NAMALWA (cell line): ENCODE measurements around the gene OR51V1.
"Not testable (repeated sequence)": the region's sequence is repeated elsewhere in the genome, so short reads cannot be mapped to it uniquely, and the experiment has no call there.

Source experiments
- DNase-seq: peaks from one replicate; pipeline ENCODE4 v3.0.0-alpha.2; 2015; ENCODE audit warnings: low spot score

The OR51V1 gene, protein sequence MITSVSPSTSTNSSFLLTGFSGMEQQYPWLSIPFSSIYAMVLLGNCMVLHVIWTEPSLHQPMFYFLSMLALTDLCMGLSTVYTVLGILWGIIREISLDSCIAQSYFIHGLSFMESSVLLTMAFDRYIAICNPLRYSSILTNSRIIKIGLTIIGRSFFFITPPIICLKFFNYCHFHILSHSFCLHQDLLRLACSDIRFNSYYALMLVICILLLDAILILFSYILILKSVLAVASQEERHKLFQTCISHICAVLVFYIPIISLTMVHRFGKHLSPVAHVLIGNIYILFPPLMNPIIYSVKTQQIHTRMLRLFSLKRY

DNA sequence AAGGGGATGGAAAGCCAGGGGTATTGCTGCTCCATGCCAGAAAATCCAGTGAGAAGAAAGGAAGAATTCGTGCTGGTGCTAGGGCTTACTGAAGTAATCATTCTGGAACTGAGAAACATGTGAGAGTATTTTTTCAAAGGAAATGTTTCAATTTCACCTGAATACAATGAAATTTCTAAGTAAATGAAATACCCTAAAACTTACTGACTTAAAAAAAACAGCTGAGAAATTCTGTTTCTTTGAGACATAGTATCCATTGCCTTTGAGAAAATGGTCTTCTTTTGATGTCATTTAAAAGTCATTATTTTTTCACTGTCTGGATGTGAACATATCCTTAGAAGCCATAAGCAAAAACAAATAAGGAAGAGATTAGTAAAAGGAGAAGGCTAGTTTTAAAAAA, at the start of gene OR51V1:
TSS of gene OR51V1 (minus strand) at position 101 of the 400 bp plus-strand sequence. CDS start at position 101, 0 bp downstream.
- no peak for DNase-seq

DNA sequence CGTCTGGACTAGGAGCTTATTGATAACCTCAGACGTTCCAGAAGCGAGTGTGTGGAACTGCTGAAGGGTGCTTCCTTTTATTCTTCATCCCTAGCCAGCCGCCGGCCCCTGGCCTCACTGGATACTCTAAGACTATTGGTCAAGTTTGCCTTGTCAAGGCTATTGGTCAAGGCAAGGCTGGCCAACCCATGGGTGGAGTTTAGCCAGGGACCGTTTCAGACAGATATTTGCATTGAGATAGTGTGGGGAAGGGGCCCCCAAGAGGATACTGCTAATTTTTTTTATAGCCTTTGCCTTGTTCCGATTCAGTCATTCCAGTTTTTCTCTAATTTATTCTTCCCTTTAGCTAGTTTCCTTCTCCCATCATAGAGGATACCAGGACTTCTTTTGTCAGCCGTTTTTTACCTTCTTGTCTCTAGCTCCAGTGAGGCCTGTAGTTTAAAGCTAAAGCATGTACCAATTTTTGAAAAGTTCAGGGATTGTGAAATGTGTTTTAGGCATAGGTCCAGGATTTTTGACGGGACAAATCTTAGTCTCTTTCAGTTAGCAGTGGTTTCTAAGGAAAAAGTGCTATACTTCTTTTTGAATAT, 49.4 kb upstream of the OR51V1 start, which contains the start of gene HBG1:
TSS of gene HBG1 (minus strand) at position 51 of the 590 bp plus-strand sequence. CDS start 53 bp downstream, outside the sequence.
- DNase-seq: not testable (repeated sequence)

DNA sequence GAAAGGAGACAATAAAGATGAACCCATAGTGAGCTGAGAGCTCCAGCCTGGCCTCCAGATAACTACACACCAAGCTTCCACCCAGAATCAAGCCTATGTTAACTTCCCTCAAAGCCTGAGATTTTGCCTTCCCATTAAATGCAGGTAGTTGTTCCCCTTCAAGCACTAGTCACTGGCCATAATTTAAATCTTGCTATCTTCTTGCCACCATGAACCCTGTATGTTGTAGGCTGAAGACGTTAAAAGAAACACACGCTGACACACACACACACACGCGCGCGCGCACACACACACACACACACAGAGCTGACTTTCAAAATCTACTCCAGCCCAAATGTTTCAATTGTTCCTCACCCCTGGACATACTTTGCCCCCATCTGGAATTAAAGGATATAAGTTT, 48.0 kb upstream of the OR51V1 start:
- not testable (repeated sequence) for DNase-seq

DNA sequence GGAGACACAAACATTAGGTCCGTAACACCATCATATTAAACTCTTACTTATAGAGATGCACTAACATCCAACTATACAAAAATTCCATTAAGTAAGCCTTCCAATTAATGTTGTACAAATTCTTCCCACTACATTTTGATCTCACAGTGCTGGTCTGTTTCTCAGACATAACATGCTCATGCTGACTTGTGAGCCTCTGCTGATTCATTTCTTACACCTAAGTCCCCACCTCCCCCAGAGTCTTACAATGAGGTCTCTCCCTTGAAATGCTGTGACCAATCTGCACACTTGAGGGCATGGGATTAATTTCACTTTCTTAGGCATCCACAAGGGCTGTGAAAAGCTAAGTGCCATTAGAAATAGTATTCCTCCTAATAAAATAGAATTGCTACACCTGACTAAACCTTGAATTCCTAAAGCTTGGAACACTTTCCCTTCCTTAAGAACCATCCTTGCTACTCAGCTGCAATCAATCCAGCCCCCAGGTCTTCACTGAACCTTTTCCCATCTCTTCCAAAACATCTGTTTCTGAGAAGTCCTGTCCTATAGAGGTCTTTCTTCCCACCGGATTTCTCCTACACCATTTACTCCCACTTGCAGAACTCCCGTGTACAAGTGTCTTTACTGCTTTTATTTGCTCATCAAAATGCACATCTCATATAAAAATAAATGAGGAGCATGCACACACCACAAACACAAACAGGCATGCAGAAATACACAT, 47.1 kb upstream of the OR51V1 start:
- no peak for DNase-seq

DNA sequence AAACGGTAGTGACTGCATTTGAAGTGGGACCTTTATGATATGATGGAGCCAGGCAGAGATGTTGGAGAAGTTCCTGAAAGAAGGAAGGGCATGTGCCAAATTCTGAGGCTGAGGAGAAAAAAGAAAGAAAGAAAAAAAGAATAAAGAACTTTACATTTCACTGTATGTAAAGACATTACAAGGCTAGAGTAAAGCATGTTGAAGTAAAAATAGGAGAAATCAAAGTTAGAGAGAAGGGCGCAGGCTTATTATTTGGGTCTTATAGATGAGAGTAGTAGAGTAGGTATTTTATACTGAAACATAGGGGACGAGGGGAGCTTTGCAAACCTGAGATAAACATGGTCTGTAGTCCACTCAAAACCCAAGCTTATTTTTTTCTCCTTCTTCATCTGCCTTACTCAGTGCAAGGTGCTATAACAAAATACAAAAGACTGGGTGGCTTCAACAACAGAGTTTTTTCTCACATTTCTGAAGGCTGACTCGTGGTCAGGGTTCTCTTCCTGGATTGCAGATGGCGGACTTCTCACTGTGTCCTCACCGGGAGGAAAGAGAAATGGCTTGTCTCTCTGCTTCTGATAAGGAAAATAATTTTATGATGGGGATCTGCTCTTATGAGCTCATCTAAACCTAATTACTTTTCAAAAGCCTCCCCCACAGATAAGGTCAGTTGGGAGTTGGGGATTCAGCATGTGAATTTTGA, 46.4 kb upstream of the OR51V1 start:
- no peak for DNase-seq

DNA sequence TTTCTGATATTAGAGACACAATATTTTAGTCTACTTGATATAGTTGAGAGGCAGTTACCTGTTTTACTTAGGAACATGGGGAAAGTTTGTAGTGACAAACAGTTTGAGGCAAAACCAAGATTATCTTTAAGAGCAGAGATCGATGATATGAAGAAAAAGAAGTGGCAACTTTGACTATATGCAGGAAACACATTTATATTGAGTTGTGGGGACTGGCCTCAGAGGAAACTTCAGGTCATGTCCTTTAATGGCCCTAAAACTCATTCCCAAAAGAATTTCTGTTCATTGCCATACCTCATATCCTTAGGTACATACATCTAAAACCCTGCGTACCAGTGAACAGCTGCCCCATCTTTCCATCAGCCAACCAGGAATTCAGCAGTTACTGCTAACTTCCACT, 44.7 kb upstream of the OR51V1 start:
- DNase-seq: no peak

DNA sequence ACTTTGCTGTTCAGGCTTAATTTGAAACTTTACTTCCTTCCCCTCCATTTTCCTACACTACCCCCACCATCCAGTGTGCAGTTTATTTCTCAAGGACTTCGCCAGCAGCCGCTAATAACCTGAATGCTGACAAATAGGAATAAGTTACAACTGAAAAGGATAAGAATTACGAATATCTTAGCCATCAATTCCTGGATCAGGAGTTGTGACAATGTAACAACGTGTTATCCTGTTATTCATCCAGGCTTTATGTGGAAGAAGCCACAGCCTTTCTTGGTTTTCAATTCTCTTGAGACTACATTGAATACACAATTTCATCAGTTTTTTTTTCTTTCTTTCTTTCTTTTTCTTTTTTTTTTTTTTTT, 43.3 kb upstream of the OR51V1 start:
- DNase-seq: no peak

DNA sequence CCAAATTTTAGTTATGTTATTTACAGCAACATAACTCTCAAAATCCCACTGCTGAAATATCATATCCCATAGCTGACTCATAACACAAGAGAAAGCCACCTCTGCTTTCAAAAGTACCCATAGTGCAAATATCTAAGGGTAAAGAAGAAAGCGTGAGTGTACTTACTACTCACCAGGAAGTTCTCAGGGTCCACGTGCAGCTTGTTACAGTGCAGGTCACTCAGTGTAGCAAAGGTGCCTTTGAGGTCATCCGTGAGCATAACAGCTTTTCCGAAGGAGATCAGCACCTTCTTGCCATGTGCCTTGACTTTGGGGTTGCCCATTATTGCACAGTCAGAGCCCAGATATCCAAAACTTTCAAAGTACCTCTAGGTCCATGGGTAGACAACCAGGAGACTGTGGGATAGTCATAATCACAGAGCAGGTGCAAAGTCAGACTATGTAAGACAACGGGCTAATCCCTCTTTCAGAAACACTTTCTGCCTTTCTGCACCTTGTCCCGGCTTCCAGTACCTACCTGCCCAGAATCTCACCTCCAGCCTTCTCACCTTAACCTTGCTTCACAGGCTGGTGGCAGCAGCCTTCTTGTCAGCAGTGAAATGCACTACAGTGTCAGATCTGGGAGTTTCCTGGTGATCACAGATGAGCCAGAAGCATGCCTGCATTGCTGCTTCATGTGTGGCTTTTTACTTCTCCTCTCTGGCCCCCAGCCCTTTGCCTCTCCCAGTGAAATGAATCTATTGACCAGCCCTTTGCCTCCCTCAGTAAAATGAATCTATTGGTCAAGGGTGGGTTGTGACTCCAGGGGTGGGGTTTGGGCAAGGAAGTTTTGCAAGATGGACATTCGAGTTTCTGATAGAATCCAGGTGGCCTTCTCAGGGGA, 42.7 kb upstream of the OR51V1 start:
- DNase-seq: no peak

DNA sequence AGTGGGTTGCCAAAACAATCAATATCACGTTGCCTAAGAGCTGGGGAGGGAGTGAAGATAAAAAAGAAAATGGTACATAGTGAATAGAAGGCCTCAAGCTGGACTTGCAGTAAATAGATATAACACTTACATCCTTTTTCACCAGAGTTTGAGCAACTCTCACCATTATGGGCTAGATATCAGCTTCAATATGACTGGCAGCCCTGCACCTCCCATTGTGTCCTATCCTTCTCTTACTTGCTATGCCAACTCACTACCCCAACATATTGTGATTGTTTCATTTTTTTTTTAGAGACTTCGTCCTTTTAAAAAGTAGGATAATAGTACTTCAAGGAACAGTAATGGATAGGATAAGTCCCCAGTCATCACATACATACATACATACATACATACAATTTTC, 41.7 kb upstream of the OR51V1 start:
- DNase-seq: no peak

DNA sequence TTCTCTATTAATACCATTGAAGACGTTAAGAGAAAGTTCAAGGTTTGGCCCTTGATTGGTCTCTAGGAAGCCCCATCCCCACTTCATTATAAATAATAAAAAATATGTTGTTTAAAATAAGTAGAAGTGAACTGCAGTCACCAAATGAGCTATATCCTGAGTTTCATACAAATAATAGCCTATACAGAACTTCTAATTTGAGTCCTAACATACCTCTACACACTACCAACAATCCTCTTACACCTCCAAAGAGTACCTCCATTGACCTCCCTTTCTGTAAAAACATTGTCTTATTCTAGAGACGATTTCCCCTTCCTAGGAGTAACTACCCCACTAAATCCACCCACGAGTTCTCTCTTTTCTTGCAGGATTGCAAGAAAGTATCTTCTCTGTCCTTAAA, 41.0 kb upstream of the OR51V1 start:
- DNase-seq: no peak

DNA sequence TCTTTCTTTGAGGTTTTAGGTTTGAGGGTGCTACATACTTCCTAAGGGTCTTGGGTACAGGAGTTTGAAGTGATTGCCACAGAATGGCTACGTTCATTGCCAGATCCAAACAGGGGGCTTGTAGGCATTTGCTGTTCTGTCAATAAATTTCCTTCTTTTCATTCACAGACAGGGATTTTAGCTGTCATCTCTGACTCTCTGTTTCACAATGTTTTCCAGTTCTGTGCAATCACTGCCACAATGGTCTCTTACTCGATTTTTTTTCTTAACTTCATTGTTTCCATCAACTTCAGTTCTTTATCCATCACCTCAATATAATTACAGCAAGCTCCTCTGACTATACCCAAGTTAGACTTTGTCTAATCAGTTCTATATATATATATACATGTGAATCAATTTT, 40.0 kb upstream of the OR51V1 start:
- DNase-seq: no peak

DNA sequence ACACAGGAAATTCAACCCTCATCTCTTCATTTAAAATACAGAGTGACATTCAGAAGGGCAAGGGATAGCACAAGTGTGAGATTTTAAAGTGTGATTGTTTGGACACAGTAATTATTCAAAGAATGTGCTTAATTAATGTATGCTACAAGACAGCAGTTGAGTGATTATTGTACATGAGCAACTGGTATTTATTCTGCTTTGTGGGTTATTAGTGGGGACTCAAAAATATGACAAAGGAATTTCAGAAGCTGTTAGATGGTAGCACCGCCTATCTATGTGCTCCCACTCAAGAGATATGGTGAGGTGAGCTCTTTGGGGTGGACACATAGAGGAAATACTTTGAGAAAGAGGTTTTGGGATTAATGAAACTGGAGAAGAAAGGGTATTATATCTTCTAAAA, 39.6 kb upstream of the OR51V1 start:
- no peak for DNase-seq

DNA sequence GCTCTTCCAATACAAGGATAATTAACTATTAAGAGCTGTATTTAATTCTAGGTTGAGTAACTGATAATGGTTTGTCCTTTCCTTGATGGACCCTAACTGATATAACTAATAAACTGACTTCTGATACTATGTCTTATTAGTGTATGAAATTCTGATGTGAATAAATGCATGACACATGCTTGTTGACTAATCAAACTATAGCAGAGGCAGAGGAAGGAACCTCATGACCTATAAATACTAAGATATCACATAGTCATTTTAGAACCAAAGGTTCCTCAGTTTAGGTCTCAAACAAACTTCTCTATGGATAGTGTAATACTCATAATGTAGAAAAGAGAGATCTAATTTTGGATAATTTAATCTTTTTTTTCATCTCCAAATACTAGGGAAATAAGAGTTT, 38.6 kb upstream of the OR51V1 start:
- DNase-seq: no peak

DNA sequence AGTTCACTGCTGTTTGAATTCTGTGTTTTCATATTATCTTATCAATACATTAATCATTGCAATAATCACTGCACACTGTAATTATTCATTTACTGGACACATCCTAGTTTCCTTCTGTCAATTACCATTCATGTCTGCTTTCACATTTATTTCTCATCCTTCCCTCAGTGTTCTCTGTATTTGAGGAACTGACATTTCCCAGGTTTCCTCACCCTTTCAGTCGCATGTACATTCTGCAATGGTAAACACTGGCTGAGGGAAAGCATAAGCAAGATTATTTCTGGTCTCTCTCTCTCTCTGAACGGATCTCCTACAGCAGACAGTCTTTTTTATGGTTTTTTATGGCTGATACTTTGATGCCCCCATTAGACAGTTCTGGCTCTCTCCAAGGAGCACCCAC, 38.0 kb upstream of the OR51V1 start:
- no peak for DNase-seq

DNA sequence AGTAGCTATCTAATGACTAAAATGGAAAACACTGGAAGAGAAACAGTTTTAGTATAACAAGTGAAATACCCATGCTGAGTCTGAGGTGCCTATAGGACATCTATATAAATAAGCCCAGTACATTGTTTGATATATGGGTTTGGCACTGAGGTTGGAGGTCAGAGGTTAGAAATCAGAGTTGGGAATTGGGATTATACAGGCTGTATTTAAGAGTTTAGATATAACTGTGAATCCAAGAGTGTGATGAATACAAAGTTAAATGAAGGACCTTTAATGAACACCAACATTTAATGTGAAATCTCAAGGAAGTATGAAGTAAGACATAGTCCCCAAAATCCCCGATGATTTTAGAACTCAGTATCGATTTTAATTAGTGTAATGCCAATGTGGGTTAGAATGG, 36.9 kb upstream of the OR51V1 start:
- DNase-seq: no peak

DNA sequence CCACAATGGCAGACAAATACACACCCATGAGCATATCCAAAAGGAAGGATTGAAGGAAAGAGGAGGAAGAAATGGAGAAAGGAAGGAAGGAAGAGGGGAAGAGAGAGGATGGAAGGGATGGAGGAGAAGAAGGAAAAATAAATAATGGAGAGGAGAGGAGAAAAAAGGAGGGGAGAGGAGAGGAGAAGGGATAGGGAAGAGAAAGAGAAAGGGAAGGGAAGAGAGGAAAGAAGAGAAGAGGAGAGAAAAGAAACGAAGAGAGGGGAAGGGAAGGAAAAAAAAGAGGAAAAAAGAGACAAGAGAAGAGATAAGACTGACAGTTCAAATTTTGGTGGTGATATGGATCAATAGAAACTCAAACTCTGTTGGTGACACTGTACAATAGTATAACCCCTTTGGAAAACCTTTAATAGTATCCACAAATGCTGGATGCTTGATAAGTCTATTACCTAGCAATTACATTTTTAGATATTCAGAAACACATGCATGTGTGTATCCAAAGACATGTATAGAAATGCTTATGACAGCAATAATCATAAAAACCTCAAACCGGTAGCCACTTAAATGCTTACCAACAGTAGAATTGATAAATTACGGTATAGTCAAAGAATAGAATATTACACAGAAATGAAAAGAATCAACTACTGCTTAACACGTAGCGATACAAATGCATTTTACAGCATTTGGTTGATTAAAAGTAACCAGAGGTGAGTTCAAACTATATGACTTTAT, 35.0 kb upstream of the OR51V1 start:
- DNase-seq: no peak

DNA sequence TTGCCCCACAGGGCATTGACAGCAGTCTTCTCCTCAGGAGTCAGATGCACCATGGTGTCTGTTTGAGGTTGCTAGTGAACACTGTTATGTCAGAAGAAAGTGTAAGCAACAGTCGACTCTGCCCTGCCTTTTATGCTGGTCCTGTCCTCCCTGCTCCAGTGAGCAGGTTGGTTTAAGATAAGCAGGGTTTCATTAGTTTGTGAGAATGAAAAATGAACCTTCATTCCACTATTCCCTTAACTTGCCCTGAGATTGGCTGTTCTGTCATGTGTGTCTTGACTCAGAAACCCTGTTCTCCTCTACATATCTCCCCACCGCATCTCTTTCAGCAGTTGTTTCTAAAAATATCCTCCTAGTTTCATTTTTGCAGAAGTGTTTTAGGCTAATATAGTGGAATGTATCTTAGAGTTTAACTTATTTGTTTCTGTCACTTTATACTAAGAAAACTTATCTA, 33.9 kb upstream of the OR51V1 start, which contains the start of gene HBD:
TSS of gene HBD (minus strand) at position 103 of the 454 bp plus-strand sequence. CDS start at position 53, 50 bp downstream.
- DNase-seq: no peak

DNA sequence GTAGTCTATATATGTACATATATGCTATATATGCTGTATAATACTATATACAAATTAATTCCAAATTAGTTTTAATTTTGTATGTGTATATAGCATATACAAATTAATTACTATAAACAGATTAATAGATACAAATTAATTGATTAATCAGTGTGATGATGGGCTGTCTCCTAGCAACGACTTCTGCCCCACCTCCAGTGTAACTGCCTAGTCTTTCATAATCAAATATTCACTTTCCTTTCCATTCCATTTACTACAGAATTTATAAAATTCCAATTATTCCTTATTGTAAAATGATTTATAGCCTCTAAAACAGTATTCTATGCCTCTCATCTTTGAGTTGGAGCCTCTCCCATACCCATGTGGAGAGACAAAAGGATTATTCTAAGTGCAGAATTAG, 32.8 kb upstream of the OR51V1 start:
- no peak for DNase-seq

DNA sequence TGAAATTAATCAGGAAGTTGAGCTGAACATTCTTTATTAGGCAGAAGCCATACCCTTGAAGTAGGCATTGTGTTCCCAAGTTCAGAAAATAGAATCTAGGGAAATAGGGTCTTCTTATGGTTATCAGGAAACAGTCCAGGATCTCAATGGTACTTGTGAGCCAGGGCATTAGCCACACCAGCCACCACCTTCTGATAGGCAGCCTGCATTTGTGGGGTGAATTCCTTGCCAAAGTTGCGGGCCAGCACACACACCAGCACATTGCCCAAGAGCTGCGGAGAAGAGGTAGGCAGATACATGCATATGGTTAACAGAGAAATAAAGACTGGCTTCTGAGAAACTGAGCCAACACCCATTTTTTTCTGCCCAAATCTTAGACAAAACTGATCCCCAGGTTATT, 32.3 kb upstream of the OR51V1 start:
- no peak for DNase-seq

DNA sequence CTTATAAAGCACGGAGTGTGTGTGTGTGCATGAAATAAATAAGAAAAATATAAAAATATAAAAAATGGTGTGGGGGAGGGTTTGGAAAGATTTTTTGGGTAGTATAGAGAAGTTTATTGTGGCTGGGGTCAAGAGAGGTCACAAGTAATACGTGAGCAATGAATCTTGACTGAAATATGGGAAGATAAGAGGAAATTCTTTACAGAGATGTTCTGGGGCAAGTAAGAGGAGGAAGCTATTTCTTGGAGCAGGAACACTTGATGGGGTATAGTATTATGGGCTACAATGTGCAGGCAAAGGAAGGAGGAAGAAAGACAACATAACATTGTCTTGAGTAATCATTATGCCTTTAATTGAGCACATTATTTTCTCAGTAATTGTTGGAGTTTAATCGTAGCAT, 31.7 kb upstream of the OR51V1 start:
- DNase-seq: no peak

DNA sequence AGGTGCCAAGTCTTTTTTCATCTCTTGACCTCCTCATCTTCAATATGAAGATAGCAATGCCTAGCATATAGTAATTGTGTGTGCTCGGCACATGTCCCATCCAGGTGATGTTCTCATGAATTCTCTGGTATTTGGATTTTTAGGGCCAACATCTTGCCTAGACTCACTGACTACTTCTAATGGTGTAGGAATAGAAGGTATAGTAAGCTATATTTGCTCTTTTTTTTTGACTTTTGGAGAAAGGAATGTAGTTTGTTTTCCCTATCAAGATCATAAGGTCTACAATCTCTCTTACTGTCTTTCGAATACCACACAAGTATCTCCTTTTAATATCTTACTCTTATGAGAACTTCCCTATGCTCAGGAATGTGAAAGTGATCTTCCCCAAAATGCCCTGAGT, 30.6 kb upstream of the OR51V1 start:
- no peak for DNase-seq
